ENCODE results near the gene PMFBP1.

Gene PMFBP1

GRCh38 chr16:72166954-72167561 is 4.9 kb downstream of the PMFBP1 start:
- Mint-ChIP-seq H3K36me3 (ENCODE audit: low read depth) (peaks cover 17% of the 10 kb centered on the region), H3K27ac (no peak overlapping the region), H3K9me3 (peaks cover 10% of the 10 kb centered on the region), H3K27me3 (ENCODE audit: low read depth, poor library complexity) (peaks cover 9% of the 10 kb centered on the region), H3K4me3 (no peak overlapping the region), H3K4me1 (no peaks in the 10 kb centered on the region)
- TF ChIP-seq CTCF (IDR thresholded peaks at IDR 0.05), result no peak
- DNase-seq, result peak; percentile 10

- DNase-seq, result no peak
- no peak overlapping the region for H3K4me3 Mint-ChIP-seq
- peaks cover 10% of the 10 kb centered on the region for H3K9me3 Mint-ChIP-seq
- no peak overlapping the region for H3K27ac Mint-ChIP-seq
- H3K27me3 Mint-ChIP-seq (ENCODE audit: low read depth, poor library complexity), result peaks cover 9% of the 10 kb centered on the region
- no peak for TF ChIP-seq CTCF (IDR thresholded peaks at IDR 0.05)
- H3K36me3 Mint-ChIP-seq (ENCODE audit: low read depth), result peaks cover 17% of the 10 kb centered on the region
- H3K4me1 Mint-ChIP-seq, result no peaks in the 10 kb centered on the region
Measured at GRCh38 chr16:72166151-72166550, 5.8 kb downstream of the PMFBP1 start.

GRCh38 chr16:72164691-72165090 is 7.3 kb downstream of the PMFBP1 start:
- peaks cover 10% of the 10 kb centered on the region for H3K9me3 Mint-ChIP-seq
- peaks cover 9% of the 10 kb centered on the region for H3K27me3 Mint-ChIP-seq (ENCODE audit: low read depth, poor library complexity)
- no peaks in the 10 kb centered on the region for H3K4me1 Mint-ChIP-seq
- DNase-seq, result no peak
- peaks cover 17% of the 10 kb centered on the region for H3K36me3 Mint-ChIP-seq (ENCODE audit: low read depth)
- no peak overlapping the region for H3K27ac Mint-ChIP-seq
- no peak for TF ChIP-seq CTCF (IDR thresholded peaks at IDR 0.05)
- no peak overlapping the region for H3K4me3 Mint-ChIP-seq

GRCh38 chr16:72162105-72162692 is 9.8 kb downstream of the PMFBP1 start:
- peaks cover 10% of the 10 kb centered on the region for H3K9me3 Mint-ChIP-seq
- H3K4me3 Mint-ChIP-seq, result no peak overlapping the region

GRCh38 chr16:72159801-72160200 is 12.2 kb downstream of the PMFBP1 start:
- Mint-ChIP-seq H3K27me3 (ENCODE audit: low read depth, poor library complexity) (peaks cover 6% of the 10 kb centered on the region), H3K27ac (no peak overlapping the region), H3K9me3 (peaks cover 3% of the 10 kb centered on the region), H3K4me1 (no peaks in the 10 kb centered on the region), H3K4me3 (no peak overlapping the region), H3K36me3 (ENCODE audit: low read depth) (peaks cover 12% of the 10 kb centered on the region)
- TF ChIP-seq CTCF (IDR thresholded peaks at IDR 0.05), result no peak
- DNase-seq, result no peak

More at GRCh38 chr16:72162105-72162692, 9.8 kb downstream of the PMFBP1 start:
- no peak for TF ChIP-seq CTCF (IDR thresholded peaks at IDR 0.05)
- Mint-ChIP-seq H3K36me3 (ENCODE audit: low read depth) (peaks cover 17% of the 10 kb centered on the region), H3K4me1 (no peaks in the 10 kb centered on the region), H3K27me3 (ENCODE audit: low read depth, poor library complexity) (peaks cover 9% of the 10 kb centered on the region), H3K27ac (no peak overlapping the region)
- DNase-seq, result no peak

GRCh38 chr16:72159386-72159785 is 12.6 kb downstream of the PMFBP1 start:
- Mint-ChIP-seq H3K27me3 (ENCODE audit: low read depth, poor library complexity) (peaks cover 6% of the 10 kb centered on the region), H3K9me3 (peaks cover 3% of the 10 kb centered on the region), H3K27ac (no peak overlapping the region)

More at GRCh38 chr16:72159386-72159785, 12.6 kb downstream of the PMFBP1 start:
- no peak overlapping the region for H3K4me3 Mint-ChIP-seq
- H3K4me1 Mint-ChIP-seq, result no peaks in the 10 kb centered on the region
- TF ChIP-seq CTCF (IDR thresholded peaks at IDR 0.05), result no peak
- DNase-seq, result no peak
- peaks cover 9% of the 10 kb centered on the region for H3K36me3 Mint-ChIP-seq (ENCODE audit: low read depth)
